Measurements from ENCODE around the gene SCT.

- TF ChIP-seq, protein P1, sequence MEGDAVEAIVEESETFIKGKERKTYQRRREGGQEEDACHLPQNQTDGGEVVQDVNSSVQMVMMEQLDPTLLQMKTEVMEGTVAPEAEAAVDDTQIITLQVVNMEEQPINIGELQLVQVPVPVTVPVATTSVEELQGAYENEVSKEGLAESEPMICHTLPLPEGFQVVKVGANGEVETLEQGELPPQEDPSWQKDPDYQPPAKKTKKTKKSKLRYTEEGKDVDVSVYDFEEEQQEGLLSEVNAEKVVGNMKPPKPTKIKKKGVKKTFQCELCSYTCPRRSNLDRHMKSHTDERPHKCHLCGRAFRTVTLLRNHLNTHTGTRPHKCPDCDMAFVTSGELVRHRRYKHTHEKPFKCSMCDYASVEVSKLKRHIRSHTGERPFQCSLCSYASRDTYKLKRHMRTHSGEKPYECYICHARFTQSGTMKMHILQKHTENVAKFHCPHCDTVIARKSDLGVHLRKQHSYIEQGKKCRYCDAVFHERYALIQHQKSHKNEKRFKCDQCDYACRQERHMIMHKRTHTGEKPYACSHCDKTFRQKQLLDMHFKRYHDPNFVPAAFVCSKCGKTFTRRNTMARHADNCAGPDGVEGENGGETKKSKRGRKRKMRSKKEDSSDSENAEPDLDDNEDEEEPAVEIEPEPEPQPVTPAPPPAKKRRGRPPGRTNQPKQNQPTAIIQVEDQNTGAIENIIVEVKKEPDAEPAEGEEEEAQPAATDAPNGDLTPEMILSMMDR (conservative IDR thresholded peaks at IDR 0.05) = no peak
- TF ChIP-seq ZFX (IDR thresholded peaks at IDR 0.05) = no peak
These were observed 19.8 kb downstream of the SCT start for GRCh38 chr11:607020-607780.
